DND-41 (cell line): ENCODE data around the gene SH3BP2.

Experiments used
- CTCF ChIP-seq: IDR thresholded peaks from 2 replicates; pipeline ENCODE4 v1.5.1; 2012; ENCODE audit warnings: borderline replicate concordance, low read length, moderate library complexity, mild to moderate bottlenecking; ENCODE audit not compliant: poor library complexity, severe bottlenecking; ENCODE audit errors: extremely low read depth
- EZH2 ChIP-seq: IDR thresholded peaks from 3 replicates; pipeline ENCODE4 v1.6.1; 2012; ENCODE audit warnings: borderline replicate concordance, low read depth, mild to moderate bottlenecking, moderate library complexity, low read length, inconsistent platforms; ENCODE audit not compliant: severe bottlenecking

GRCh38 chr4:2832309-2832980, 39.6 kb downstream of the SH3BP2 start:
- TF ChIP-seq CTCF (no peak), EZH2 (no peak)
